PC-9 (cell line): ENCODE measurements around the gene RHOF.

Source experiments
- EZH2 ChIP-seq: fragments of 200-600 bp; sonication (generic); IDR thresholded peaks from 2 replicates; pipeline ENCODE4 v1.8.0; 2017; ENCODE audit warnings: antibody characterized with exemption, low read depth
- TF ChIP-seq, protein P1 (sequence below): fragments of 200-600 bp; sonication (generic); conservative IDR thresholded peaks from 2 replicates; pipeline ENCODE4 v1.6.1; 2017; ENCODE audit warnings: mixed run types, antibody characterized with exemption, mild to moderate bottlenecking, moderate library complexity

DNA sequence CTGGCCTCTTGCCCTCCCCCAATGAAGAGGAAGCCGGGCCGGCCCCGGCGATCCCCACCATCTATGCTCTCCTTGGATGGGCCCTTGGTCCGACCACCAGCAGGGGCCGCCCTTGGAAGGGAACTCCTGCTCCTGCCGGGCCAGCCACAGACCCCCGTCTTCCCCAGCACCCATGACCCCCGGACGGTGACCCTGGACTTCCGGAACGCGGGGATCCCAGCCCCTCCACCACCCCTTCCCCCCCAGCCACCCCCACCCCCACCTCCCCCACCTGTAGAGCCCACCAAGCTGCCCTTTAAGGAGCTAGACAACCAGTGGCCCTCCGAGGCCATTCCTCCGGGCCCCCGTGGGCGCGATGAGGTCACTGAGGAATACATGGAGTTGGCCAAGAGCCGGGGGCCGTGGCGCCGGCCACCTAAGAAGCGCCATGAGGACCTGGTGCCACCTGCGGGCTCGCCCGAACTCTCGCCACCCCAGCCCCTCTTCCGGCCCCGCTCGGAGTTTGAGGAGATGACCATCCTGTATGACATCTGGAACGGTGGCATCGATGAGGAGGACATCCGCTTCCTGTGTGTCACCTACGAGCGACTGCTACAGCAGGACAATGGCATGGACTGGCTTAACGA, 29.7 kb upstream of the RHOF start:
- no peak for TF ChIP-seq EZH2
- TF ChIP-seq, protein P1, sequence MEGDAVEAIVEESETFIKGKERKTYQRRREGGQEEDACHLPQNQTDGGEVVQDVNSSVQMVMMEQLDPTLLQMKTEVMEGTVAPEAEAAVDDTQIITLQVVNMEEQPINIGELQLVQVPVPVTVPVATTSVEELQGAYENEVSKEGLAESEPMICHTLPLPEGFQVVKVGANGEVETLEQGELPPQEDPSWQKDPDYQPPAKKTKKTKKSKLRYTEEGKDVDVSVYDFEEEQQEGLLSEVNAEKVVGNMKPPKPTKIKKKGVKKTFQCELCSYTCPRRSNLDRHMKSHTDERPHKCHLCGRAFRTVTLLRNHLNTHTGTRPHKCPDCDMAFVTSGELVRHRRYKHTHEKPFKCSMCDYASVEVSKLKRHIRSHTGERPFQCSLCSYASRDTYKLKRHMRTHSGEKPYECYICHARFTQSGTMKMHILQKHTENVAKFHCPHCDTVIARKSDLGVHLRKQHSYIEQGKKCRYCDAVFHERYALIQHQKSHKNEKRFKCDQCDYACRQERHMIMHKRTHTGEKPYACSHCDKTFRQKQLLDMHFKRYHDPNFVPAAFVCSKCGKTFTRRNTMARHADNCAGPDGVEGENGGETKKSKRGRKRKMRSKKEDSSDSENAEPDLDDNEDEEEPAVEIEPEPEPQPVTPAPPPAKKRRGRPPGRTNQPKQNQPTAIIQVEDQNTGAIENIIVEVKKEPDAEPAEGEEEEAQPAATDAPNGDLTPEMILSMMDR = no peak
